Vagina (tissue), 2 donors: ENCODE data around the gene APPBP2.

Source experiments
- CTCF ChIP-seq, 3 experiments: fragments of 450-650 bp in 2 of 3; fragments of 200-600 bp in 1 of 3; sonication (generic) in 1 of 3; IDR thresholded peaks; one replicate each; pipeline ENCODE4 v1.5.1; 2017 to 2019; ENCODE audit warnings: antibody characterized with exemption in 3 of 3, mild to moderate bottlenecking in 2 of 3, moderate library complexity in 2 of 3
- POLR2A ChIP-seq, 2 donors: fragments of 450-650 bp; IDR thresholded peaks; one replicate each; pipeline ENCODE4 v1.6.1; 2017; ENCODE audit warnings: antibody characterized with exemption in 2 of 2, mild to moderate bottlenecking in 2 of 2, moderate library complexity in 2 of 2
- POLR2AphosphoS5 ChIP-seq, 2 donors: sonication (generic); formaldehyde crosslinking; IDR thresholded peaks; one replicate each; pipeline ENCODE4 v1.9.0; 2017; ENCODE audit warnings: antibody characterized with exemption in 2 of 2, mild to moderate bottlenecking in 2 of 2, low read depth in 1 of 2; ENCODE audit not compliant: insufficient read depth in 1 of 2

DNA sequence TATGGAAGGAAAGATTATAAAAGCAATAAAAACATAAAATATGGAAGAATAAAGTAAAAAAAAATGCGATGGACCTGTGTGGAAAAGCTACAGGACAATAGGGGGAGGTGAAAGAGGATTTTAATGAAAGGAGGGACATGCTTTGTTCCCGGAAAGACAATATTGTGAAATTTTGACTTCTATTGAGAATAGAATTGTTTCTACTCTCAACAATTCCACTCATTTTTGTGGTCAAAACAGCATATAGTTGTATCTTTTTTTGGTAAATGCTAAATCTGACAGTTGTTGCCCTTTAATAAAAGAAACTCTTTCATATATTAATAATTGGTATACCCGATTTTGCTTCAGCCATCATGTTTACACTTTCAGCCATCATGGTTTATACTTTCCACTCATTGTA lies 22.9 kb upstream of the APPBP2 start:
- no peak for TF ChIP-seq POLR2A (IDR thresholded peaks at IDR 0.05)
- TF ChIP-seq CTCF (IDR thresholded peaks at IDR 0.05) = no peak
- no peak for TF ChIP-seq POLR2AphosphoS5 (IDR thresholded peaks at IDR 0.05; ENCODE audit: insufficient read depth in 1 of 2, low read depth in 1 of 2)
